CD4-positive, alpha-beta T cell treated with Interleukin-4 for 1 hour (primary cell): ENCODE measurements around the gene ERC1.
"Not testable (repeated sequence)": the region's sequence is repeated elsewhere in the genome, so short reads cannot be mapped to it uniquely, and the experiment has no call there.

Experiments used
- DNase-seq, 2 donors: peaks; one replicate each; pipeline ENCODE4 v3.0.0-alpha.2; 2020 to 2022

ERC1 gene

DNA sequence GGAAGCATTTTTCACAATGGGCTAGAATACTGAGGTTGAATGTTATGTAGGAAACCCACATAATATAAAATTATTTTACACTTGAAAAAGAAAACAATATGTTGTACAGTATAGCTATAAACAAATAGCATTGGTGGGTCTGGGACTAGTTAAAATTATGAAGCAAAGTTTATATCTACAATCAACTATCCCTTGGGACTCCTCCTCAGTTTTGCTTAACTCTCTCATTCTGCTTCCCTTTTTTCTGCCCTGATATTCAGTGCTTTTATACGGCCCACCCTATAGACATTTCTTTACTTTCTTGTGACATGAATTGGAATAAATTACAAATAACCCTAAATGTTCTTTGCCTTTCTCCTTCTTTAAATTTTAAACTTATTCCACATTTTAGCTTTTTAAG, 302.9 kb downstream of the ERC1 start:
- DNase-seq: no peak

DNA sequence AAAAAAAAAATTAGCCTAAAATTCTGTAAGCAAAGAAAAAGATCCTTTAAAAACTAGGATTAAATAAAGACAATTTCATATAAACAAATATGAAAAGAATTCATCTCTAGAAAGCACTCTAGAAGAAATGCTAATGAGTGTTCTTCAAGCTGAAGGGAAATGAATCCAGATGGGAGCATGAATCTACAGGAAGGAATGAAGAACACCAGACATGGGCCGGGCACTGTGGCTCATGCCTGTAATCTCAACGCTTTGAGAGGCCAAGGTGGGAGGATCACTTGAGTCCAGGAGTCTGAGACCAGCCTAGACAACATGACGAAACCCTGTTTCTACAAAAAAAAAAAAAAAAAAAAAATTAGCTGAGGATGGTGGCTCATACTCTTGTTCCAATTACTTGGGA, 306.2 kb downstream of the ERC1 start:
- DNase-seq: no peak

DNA sequence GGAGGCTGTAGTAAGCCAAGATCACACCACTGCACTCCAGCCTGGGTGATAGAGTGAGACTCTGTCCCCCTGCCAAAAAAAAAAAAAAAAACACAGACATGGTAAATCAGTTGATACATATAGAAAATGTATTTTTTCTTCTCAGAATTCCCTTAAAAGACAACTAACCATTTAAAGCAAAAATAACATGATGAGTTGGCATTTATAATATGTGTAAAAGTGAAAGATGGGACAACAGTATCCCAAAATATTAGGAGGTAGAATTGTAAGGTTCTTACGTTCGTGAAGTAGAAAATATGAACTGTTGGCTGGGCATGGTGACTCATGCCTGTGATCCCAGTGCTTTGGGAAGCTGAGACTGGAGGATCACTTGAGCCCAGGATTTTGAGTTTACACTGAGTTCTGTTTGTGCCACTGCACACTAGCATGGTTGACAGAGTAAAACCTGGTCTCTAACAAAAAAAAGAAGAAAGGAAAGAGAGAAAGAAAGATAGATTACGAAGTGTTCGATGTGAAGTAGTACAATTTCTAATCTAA, 306.7 kb downstream of the ERC1 start:
- DNase-seq: no peak

- DNase-seq: no peak
Observed at GRCh38 chr12:1300460-1300859, 309.4 kb downstream of the ERC1 start.

GRCh38 chr12:1302201-1302870, 311.3 kb downstream of the ERC1 start:
- DNase-seq: no peak

- no peak for DNase-seq
Observed at GRCh38 chr12:1305063-1305434, 314.0 kb downstream of the ERC1 start.

DNA sequence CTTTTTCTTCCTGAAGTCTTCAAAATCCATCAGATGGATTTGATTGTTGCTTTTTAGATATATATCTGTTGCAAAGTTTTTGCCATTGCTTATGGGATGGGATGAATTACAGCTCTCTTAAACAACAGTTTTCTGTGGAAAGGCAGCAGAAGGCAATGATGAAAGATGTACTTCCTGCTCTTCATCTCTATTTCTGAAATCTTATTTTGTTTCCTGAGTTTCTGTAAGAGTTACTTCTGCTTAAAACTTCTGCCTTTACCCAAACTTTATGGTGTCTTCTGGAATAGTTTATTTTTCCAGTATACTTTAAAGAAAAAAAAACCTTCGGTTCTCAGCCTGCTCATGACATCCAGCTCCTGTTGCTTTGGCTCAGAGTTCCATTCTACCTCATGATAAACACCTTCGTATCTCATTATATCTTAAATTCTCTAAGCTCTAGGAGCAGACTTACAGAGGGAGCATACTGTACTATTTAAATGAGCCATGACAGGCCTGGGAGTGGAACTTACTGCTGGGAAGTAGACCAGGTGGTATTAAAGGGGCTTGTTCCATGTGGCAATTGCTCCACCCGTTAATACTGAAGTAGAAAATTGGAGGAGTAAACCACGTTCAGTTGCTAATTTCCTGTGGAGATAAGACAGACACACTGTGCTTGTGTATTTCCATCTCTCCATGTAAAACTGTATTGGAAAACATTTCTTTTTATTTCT, 314.9 kb downstream of the ERC1 start:
- no peak for DNase-seq

GRCh38 chr12:1306817-1307216, 315.8 kb downstream of the ERC1 start:
- no peak for DNase-seq

DNA sequence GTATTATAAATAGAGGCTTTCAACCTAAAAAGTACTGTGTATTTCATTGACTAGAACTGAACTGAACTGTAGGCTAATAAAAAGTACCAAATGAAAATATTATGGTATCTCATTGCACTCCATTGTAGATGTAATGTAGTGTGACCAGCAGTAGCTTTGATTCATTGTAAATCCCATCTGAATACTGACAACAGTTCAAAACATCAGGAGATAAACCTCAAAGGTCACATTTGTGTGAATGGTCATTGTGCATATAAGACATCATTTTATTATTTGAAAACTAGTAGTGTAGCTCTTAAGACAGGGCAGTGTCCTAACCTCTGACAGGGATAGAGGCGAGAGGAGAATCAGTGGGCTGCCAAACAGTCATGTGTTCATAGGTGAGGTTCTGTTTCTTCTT, 316.8 kb downstream of the ERC1 start:
- DNase-seq: no peak

DNA sequence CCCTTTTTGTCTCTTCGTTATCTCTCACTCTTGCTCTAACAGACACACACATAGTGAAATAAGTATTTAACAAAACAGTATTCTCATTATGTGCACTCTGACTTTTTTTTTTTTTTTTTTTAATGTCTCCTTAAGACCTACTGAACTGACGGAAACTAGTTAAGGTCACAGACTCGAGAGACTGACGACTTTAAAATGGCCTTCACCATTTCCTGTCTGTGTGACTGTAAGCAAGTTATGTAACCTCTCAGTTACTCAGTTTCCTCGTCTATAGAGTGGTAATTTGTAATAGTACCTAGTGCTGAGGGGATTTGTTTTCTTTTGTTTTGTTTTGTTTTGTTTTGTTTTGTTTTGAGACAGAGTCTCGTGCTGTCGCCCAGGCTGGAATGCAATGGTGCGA, 318.6 kb downstream of the ERC1 start:
- no peak for DNase-seq

DNA sequence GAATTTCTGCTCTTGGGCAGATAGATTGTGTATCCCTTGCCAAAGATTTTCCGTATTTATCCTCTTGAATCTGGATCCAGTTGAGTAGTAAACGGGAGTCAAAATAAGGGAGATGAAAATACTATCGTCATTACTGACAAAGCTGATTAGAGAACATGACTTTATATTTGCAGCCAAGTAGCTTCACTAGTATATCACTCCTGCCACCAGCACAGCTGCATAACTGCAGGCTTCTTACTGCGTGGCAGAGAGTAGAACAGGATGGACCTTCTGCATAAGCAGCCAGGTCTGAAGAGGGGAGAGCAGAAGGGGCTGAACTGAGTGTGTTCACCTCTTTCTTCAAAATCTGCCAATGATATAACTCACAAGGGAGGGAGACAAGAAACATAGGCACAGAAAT, 319.6 kb downstream of the ERC1 start:
- no peak for DNase-seq

DNA sequence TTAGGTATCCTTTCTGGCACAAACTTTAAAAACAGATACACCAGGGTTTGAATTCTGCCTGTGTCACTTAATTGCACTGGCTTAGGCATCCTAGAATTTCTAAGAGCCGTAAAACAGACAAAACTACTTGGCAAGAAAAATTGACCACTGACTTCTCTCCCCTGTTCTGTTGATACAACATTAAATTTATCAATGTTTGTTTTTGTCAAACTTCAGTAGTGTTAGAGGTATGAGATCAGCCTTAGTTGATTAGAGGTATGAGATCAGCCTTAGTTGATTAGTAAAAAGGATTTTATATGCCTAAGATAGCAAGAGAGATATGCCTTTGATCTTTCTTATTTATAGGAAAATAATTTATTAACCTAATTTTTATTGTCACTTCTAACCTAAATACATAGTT, 320.1 kb downstream of the ERC1 start:
- DNase-seq: no peak

GRCh38 chr12:1313906-1314305, 322.9 kb downstream of the ERC1 start:
- no peak for DNase-seq

DNA sequence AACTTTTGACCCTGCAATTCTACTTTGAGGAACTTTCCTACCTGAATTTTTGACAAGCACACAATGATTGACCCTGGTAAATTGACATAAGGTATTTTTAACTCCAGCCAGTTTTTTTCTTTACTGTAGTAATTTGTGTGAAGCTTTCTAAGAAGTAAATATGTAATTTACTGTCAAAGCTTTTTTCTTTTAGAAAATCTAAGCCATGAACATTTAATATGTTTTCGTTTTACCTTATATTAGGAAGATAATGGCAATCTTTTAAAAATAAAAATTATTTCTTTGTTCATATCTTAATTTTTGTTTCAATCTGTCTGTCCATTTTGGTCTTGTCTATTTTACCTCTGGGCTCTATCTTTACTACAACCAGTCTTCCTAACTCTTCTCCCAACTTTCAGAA, 323.5 kb downstream of the ERC1 start:
- DNase-seq: no peak

DNA sequence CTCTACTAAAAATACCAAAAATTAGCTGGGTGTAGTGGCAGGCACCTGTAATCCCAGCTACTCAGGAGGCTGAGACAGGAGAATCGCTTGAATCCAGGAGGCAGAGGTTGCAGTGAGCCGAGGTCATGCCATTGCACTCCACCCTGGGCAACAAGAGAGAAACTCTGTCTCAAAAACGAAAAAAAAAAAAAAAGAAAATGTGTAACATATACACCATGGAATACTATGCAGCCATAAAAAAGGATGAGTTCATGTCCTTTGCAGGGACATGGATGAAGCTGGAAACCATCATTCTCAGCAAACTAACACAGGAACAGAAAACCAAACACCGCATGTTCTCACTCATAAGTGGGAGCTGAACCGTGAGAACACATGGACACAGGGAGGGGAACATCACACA, 326.0 kb downstream of the ERC1 start:
- DNase-seq: not testable (repeated sequence)

GRCh38 chr12:1318327-1319031, 327.5 kb downstream of the ERC1 start:
- DNase-seq: no peak

GRCh38 chr12:1319212-1319611, 328.2 kb downstream of the ERC1 start:
- no peak for DNase-seq

DNA sequence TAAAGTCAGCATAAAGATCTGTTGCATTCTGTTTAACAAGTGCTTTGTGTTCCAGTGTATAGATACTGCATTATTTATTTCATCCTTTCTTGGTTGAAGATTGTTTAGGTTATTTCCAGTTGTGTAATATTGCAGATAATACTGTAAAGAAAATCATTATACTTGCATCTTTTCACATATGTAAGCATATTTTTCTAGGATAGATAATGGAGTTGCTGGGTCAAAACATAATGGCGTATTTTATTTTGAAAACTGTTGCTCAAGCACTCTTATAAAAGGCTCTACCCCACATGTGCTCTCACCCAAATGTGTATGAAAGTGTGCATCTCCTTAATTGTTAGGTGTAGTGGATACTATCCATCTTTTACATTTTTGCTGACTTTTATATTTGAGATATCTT, 329.0 kb downstream of the ERC1 start:
- DNase-seq: no peak

DNA sequence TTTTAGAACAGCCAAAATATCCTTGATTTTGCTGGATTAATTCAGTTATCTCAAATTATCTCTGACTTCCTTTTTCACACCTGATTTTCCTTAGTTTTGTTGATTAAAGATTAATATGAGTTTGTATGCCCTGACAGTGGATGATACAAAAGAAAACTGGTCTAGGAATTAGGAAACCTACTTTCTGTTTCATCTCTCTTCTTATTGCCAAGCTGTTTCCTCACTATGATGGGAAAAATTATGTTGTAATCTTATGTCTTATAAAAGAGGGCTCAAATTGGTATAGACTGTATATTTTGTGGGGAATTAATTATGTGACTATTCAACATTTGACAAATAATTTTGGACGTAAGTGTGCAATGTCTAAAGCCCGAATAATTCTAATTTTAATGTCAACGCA, 331.8 kb downstream of the ERC1 start:
- no peak for DNase-seq

DNA sequence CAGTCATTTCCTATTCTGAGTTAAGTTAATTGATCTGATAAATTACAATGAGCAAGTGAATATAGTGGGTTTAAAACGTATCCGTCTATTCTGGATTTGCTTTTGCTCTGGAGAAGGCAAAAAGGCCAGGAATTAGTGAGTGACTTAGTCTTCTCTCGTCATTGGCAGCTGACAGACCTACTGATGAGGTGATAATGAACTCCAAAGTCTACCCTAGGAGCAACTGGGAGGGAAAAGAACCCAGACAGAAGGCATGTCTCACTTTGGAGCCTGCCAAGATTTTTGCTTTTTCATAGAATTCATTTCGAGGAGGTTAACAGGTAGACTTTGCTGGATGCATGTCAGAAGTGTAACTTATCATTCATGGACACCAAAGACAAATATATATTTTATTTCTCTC, 333.1 kb downstream of the ERC1 start:
- DNase-seq: no peak

GRCh38 chr12:1324910-1325309, 333.9 kb downstream of the ERC1 start:
- DNase-seq: no peak

GRCh38 chr12:1325666-1326065, 334.6 kb downstream of the ERC1 start:
- DNase-seq: no peak

DNA sequence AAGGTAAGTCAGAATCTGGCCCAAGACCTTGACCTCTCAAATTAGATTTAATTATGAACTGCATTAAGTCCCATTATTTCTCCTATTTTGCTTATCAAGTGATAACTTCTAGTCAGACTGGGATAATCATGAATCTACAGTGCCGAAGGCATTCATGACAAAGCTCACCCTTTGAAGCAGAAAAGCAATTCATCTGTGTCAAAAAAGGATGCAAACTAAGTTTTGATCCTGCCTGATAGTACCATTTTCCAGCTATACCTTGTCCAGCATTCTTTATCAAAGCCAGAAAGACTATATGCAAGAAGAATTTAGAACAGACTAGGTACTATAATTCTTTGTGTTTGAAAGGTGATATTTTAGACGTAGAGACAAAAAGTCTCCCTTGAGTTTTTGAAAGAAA, 335.2 kb downstream of the ERC1 start:
- no peak for DNase-seq

DNA sequence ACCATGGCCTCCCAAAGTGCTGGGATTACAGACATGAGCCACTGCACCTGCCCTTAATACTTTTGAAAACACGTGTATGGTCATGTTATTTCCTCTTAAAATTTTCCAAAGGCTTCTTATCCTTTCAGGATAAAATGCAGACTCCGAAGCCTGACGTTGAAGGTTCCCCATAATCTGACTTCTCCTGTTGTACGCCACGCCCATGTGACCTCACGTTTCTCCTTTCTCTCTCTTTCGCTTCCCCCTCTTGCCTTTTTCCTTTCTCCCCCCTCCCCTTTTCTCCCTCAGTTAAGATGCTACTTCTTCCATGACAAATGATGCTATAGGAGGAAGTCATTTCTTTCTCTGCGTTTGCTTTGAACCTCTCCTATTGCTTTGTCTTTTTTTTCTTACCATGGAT, 337.4 kb downstream of the ERC1 start:
- peak in 1 of 2 donors; percentile 58 for DNase-seq
